Measurements from ENCODE around the gene FOXP1. TPM values are rescaled to one million over a fixed set of nuclear protein-coding genes. Genes with fewer than 3 reads are reported as not detected.
A peak's percentile ranks its signal among the peaks of the same experiment; 100 is the strongest.

The FOXP1 gene
- total and polyA plus RNA-seq, 9 of the 15 experiments (the other 6 are each of a cell fraction or from before 2014, with no cell fraction given) = 7.7 to 34.5 (median 13.7) TPM

- TF ChIP-seq ZNF639 (CRISPR knock-in tag; conservative IDR thresholded peaks at IDR 0.05 in 1 of 2, IDR thresholded peaks at IDR 0.05 in 1 of 2) = no peak
- TF ChIP-seq ZNF408 (CRISPR knock-in tag; IDR thresholded peaks at IDR 0.05; ENCODE audit: low read depth) = no peak
- TF ChIP-seq MAX (CRISPR knock-in tag; IDR thresholded peaks at IDR 0.05) = peak; percentile 52; the same call in 1 of the 2 replicates
- TF ChIP-seq ILF3 (IDR thresholded peaks at IDR 0.05; ENCODE audit: borderline replicate concordance) = no peak
- no peak for TF ChIP-seq ZNF507 (tag; conservative IDR thresholded peaks at IDR 0.05)
- TF ChIP-seq POLR2AphosphoS2 (IDR thresholded peaks at IDR 0.05; ENCODE audit: low read length) = no peak
- no peak for TF ChIP-seq KDM2B (CRISPR knock-in tag; IDR thresholded peaks at IDR 0.05)
- no peak for TF ChIP-seq MCM5 (IDR thresholded peaks at IDR 0.05; ENCODE audit: low read depth)
- TF ChIP-seq CHAMP1 (IDR thresholded peaks at IDR 0.05) = 0 out of 2 replicates have a peak, but pooled peaks have one; percentile 24
- TF ChIP-seq HNRNPUL1 (IDR thresholded peaks at IDR 0.05; ENCODE audit: low read length) = no peak
- no peak for TF ChIP-seq PTTG1 (tag; IDR thresholded peaks at IDR 0.05; ENCODE audit: low read depth)
- TF ChIP-seq MGA (IDR thresholded peaks at IDR 0.05) = 0 out of 2 replicates have a peak, but pooled peaks have one; percentile 12
Measured at GRCh38 chr3:71491154-71491752, 92.3 kb downstream of the FOXP1 start (continued).
